ENCODE results near the gene CHID1. TPM values are rescaled to one million over a fixed set of nuclear protein-coding genes. Genes with fewer than 3 reads are reported as not detected.

CHID1 gene
- total and polyA plus RNA-seq, 2 donors (not counting 1 experiment from before 2014, with no cell fraction given): 54.3 to 68.4 TPM

GRCh38 chr11:860234-861104 lies 50.1 kb downstream of the CHID1 start:
- H2AFZ ChIP-seq (ENCODE audit: low read length): no peak overlapping the region
- H3K79me2 ChIP-seq (ENCODE audit: control insufficient read depth, insufficient read depth, low read length): peaks cover 18% of the 10 kb centered on the region
- TF ChIP-seq CTCF (conservative IDR thresholded peaks at IDR 0.05 in 1 of 2, IDR thresholded peaks at IDR 0.05 in 1 of 2; ENCODE audit: low read depth in 1 of 2, low read length in 2 of 2) (no peak), EZH2 (IDR thresholded peaks at IDR 0.05; ENCODE audit: low read length, missing control alignments) (no peak)
- peak overlapping the region; percentile 49 for H3K9ac ChIP-seq (ENCODE audit: insufficient read depth, low read length)
- peaks cover 23% of the 10 kb centered on the region for H3K36me3 ChIP-seq (ENCODE audit: control insufficient read depth, insufficient read depth, low read length)
- H3K27ac ChIP-seq (ENCODE audit: insufficient read depth, low read length): peak overlapping the region; percentile 72
- H3K9me3 ChIP-seq (ENCODE audit: control insufficient read depth, insufficient read depth, low read depth, low read length): no peaks in the 10 kb centered on the region
- no peaks in the 10 kb centered on the region for H3K27me3 ChIP-seq (ENCODE audit: control insufficient read depth, insufficient read depth, low read length)
- peak overlapping the region; percentile 67 for H3K4me2 ChIP-seq (ENCODE audit: extremely low read depth, insufficient read depth, low read length)
- H4K20me1 ChIP-seq (ENCODE audit: control insufficient read depth, extremely low read depth, insufficient read depth, low read length): no peaks in the 10 kb centered on the region
- peak overlapping the region in 1 of 4 experiments; percentile 42 for H3K4me3 ChIP-seq (replicated peaks in 1 of 4; ENCODE audit: control extremely low read depth in 1 of 4, insufficient read depth in 1 of 4, low read depth in 3 of 4, low read length in 4 of 4)
- peaks cover 18% of the 10 kb centered on the region for H3K4me1 ChIP-seq (ENCODE audit: control insufficient read depth, extremely low read depth, insufficient read depth, low read length)
- DNase-seq (ENCODE audit: low read depth in 2 of 2): no peak

GRCh38 chr11:859394-860131 lies 51.0 kb downstream of the CHID1 start:
- peak overlapping the region in 2 of 4 experiments; percentile 42 to 43 for H3K4me3 ChIP-seq (replicated peaks in 1 of 4; ENCODE audit: control extremely low read depth in 1 of 4, insufficient read depth in 1 of 4, low read depth in 3 of 4, low read length in 4 of 4)
- DNase-seq (ENCODE audit: low read depth in 2 of 2): peak; percentile 80 to 94
- H3K9ac ChIP-seq (ENCODE audit: insufficient read depth, low read length): peak overlapping the region; percentile 49
- H3K79me2 ChIP-seq (ENCODE audit: control insufficient read depth, insufficient read depth, low read length): peaks cover 18% of the 10 kb centered on the region
- peak overlapping the region; percentile 72 for H3K27ac ChIP-seq (ENCODE audit: insufficient read depth, low read length)
- no peaks in the 10 kb centered on the region for H3K27me3 ChIP-seq (ENCODE audit: control insufficient read depth, insufficient read depth, low read length)
- H3K4me2 ChIP-seq (ENCODE audit: extremely low read depth, insufficient read depth, low read length): peak overlapping the region; percentile 67
- H3K9me3 ChIP-seq (ENCODE audit: control insufficient read depth, insufficient read depth, low read depth, low read length): no peaks in the 10 kb centered on the region
- no peak overlapping the region for H2AFZ ChIP-seq (ENCODE audit: low read length)
- peaks cover 18% of the 10 kb centered on the region for H3K4me1 ChIP-seq (ENCODE audit: control insufficient read depth, extremely low read depth, insufficient read depth, low read length)
- H3K36me3 ChIP-seq (ENCODE audit: control insufficient read depth, insufficient read depth, low read length): peaks cover 20% of the 10 kb centered on the region
- no peaks in the 10 kb centered on the region for H4K20me1 ChIP-seq (ENCODE audit: control insufficient read depth, extremely low read depth, insufficient read depth, low read length)
- TF ChIP-seq EZH2 (IDR thresholded peaks at IDR 0.05; ENCODE audit: low read length, missing control alignments) (no peak), CTCF (conservative IDR thresholded peaks at IDR 0.05 in 1 of 2, IDR thresholded peaks at IDR 0.05 in 1 of 2; ENCODE audit: low read depth in 1 of 2, low read length in 2 of 2) (no peak)

- peaks cover 18% of the 10 kb centered on the region for H3K79me2 ChIP-seq (ENCODE audit: control insufficient read depth, insufficient read depth, low read length)
- no peak for DNase-seq (ENCODE audit: low read depth in 2 of 2)
- peak overlapping the region in 1 of 4 experiments; percentile 42 for H3K4me3 ChIP-seq (replicated peaks in 1 of 4; ENCODE audit: control extremely low read depth in 1 of 4, insufficient read depth in 1 of 4, low read depth in 3 of 4, low read length in 4 of 4)
- peak overlapping the region; percentile 23 for H3K4me2 ChIP-seq (ENCODE audit: extremely low read depth, insufficient read depth, low read length)
- no peaks in the 10 kb centered on the region for H4K20me1 ChIP-seq (ENCODE audit: control insufficient read depth, extremely low read depth, insufficient read depth, low read length)
- TF ChIP-seq CTCF (conservative IDR thresholded peaks at IDR 0.05 in 1 of 2, IDR thresholded peaks at IDR 0.05 in 1 of 2; ENCODE audit: low read depth in 1 of 2, low read length in 2 of 2) (no peak), EZH2 (IDR thresholded peaks at IDR 0.05; ENCODE audit: low read length, missing control alignments) (no peak)
- H2AFZ ChIP-seq (ENCODE audit: low read length): no peak overlapping the region
- no peaks in the 10 kb centered on the region for H3K9me3 ChIP-seq (ENCODE audit: control insufficient read depth, insufficient read depth, low read depth, low read length)
- H3K4me1 ChIP-seq (ENCODE audit: control insufficient read depth, extremely low read depth, insufficient read depth, low read length): peaks cover 18% of the 10 kb centered on the region
- peak overlapping the region; percentile 4 for H3K9ac ChIP-seq (ENCODE audit: insufficient read depth, low read length)
- no peaks in the 10 kb centered on the region for H3K27me3 ChIP-seq (ENCODE audit: control insufficient read depth, insufficient read depth, low read length)
- peaks cover 21% of the 10 kb centered on the region for H3K36me3 ChIP-seq (ENCODE audit: control insufficient read depth, insufficient read depth, low read length)
- H3K27ac ChIP-seq (ENCODE audit: insufficient read depth, low read length): peak overlapping the region; percentile 23
Measured at GRCh38 chr11:858762-859339, 51.8 kb downstream of the CHID1 start.
